HG02884 (cell line): Measurements from ENCODE around the gene NR2F1.

Source experiments
- ATAC-seq: cut with Tn5 transposase; IDR thresholded peaks from one replicate; pipeline ENCODE4 v1.9.1; 2021; ENCODE audit warnings: mild to moderate bottlenecking, moderate library complexity; ENCODE audit not compliant: unreplicated experiment

NR2F1 gene

DNA sequence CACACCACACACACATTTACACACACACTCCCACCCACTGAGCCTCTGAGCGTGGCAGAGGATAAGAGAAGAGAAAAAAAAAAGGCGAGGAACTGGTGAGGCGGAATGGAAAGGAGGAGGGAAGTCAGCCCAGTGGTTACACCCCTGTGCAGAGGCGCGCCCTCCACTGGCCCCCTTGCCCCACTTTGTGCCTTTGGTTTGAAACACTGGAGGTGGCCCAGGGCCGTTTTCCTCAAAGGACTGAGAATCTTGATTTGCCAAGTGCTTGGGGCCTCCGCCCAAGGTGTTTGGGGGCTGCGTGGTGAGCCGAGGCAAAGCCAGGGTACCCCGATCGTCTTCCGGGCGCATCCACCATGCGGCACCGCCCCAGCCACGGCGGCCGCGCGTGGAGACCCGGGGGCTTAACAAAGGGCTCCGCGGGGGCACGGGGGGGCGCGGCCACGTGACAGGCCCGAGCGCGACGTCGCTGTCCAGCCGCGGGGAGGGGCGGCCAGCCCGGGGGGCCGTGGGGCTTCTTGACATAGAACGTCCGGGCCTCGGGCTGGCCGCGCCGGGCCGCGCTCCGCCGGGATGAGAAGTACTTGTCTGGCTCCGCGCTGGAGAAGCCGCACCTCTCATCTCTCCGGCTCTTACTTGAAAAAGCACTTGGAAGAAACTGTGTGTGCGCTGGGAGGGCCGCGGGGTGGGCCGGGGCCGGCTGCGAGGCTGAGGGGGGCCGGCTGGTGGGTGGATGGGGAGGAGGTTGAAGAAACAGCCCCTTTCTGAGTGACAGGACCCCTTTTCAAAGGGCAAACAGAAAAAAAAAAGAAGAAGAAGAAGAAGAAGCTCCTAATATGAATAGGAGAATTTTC lies 21.0 kb downstream of the NR2F1 start:
- no peak for ATAC-seq

DNA sequence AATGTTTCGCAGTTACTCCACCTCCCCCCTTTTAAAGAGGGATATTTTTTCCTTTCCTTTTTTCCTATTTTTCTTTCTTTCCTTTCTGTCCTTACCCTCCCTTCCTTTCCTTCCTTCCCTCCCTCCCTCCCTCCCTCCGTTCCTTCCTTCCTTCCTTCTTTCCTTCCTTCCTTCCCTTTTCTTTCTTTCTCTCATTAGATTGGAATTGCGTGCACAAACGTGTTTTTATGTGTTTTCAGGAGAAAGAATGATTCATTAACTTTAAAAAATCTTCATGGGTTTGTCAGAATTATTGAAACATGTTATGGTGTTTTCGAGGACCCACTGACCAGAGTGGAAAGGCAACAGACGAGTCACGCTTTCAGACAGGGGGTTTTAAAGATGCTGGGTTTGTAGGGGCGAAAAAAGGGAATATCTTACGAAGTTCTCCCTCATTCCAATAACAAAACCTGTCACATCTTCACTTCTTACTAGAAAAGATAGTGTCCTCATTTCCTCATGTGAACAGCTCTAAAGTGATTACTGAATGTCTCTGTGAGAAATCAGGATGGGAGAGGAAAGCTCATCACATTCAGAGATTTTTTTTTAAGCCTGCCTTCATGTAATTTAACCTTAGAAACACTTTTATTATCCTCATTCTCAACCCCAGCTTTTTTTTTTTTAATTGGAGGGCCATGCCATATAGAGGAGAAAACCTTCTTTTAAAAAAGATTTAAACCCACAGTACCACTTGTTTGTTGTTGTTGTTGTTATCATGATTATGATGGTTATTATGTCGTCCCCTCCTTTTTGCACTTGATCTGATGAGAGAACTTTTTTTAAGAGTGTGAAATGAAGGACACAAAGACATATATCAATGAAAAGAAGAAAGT lies 21.9 kb downstream of the NR2F1 start:
- ATAC-seq: no peak

GRCh38 chr5:93606382-93606752 lies 23.3 kb downstream of the NR2F1 start:
- no peak for ATAC-seq

DNA sequence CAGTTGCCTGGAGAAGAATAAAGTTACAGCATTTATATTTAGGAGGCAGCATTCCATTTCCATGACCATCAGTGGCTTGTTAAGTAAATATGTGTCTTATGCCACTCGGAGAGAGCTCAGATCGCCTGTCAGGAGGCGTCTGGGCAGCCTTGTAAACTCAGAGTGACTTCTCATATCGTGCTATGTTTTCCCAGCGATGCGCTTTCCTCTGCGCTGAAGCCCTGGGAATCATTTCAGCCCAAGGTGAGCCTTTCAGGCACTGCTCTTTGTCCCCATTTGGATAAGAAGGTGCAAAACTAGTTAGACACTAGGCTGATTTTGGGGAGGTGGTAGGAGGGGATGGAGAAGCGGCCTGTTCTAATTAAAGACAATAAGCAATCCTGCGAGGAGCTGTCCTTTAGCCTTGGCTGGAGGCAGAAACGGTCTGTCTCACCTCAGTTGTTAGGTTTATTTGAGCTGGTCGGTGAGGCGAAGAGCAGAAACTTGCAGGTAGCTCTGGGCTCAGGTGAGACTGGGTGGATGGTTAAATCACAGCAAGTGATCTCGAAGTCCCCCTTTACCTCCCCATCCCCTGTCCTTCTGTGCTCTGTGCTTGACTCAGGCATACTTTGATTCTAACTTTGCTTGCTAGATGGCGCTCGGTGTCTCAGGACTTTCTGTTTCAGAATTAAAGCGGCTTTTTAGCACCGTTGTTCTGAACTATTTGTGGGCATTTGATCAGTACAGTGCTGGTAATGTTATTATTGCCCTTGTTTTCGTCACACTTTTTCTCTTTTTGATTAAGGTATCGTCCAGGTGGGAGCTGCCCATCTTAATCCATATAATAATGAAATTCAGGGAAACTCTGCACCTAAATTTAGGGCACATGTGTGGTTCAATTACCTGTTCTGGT lies 24.6 kb downstream of the NR2F1 start:
- peak; percentile 82 for ATAC-seq

DNA sequence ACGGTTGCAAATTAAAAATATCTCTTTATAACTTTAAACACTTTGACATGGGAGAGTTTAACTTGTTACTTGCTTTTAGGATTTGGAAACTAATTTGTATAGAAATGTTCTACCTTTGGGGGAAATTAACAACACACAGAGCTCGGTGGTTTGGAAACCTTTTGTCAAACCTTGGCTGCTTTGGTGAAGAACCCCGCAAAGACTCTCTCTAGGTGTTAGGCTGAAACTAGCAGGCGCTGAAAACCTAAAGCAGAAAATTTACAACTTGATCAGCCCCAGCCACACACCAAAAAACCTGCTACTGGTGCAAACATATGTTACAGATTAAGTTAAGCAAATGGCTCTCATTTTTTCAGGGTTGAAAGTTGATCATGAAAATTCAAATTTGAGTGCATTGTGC lies 25.8 kb downstream of the NR2F1 start:
- no peak for ATAC-seq

GRCh38 chr5:93609762-93610161 lies 26.7 kb downstream of the NR2F1 start:
- ATAC-seq: no peak

DNA sequence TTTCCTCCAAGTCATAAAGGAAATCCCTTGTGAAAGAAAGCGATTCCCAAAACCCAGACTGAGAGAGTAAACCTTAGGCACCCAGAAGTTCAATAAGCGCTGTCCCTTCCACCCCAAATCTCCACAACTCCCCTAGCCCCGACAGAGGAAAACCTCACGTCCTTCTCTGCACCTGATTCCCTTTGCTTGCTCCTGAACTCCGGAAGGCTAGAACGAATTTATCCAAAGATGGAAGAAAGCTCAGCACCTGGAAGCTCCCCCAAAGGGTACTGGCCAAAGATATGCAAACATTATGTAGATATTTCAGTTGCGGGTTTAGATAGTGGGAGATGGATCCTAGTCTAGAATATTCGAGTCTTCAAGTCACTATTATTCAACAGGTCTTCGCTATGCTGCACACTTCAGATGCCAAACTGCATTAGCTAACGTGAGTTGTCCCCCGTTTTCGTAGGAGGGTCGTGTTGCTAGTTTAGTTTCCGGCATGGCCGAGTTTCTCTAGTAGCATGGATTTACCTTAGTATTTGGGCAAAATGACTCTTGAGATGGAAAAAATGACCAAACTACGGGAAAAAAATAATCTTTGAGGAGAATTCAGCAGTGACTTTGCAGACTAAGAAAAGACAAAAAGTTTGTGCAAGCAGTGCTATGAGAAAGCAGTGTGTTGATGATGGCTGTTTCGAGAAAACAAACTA lies 27.7 kb downstream of the NR2F1 start:
- no peak for ATAC-seq

- ATAC-seq: no peak
Observed at GRCh38 chr5:93611273-93611975, 28.4 kb downstream of the NR2F1 start.

DNA sequence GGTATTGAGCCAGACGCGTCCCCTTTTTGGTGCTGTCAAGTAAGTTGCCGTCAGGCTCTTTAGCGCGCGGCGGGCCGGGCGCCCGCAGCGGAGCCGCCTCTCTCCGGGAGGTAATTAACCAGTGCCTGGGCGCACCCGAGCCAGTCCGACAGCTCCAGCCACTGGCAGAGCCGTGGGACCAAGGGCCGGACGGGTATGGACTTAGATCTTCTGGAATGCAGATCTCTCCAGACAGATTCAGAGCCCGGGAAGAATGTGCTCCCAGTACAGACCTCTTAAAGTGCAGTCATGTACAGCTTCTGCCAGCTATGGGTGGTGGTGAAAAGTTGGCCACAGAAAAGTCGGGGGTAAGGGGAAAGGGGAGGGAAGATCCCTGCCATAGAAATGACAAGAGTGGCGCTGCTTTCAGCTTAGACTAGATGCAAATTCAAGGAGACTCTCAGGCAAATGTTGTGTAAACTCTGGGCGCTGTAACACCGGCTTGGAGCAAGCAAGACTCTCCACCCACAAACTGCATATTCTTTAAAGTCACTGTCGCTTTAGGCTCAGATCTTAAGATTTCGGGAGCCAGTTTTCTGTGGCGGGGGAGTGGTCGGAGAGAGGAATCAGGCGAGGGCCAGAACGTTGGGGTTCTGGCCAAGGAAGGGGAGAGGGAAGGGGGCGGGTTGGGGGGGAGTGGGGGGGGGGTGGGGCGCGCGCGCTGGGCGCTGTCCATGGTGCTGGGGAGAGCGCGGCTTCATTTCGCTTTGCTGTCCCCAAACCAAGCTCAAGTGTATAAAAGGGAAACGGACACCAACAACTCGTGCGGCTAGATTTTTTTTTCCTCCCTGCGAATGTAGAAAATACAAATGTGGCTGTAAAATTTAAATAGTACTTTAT lies 29.2 kb downstream of the NR2F1 start:
- ATAC-seq: no peak

GRCh38 chr5:93612855-93613243 lies 29.8 kb downstream of the NR2F1 start:
- no peak for ATAC-seq

DNA sequence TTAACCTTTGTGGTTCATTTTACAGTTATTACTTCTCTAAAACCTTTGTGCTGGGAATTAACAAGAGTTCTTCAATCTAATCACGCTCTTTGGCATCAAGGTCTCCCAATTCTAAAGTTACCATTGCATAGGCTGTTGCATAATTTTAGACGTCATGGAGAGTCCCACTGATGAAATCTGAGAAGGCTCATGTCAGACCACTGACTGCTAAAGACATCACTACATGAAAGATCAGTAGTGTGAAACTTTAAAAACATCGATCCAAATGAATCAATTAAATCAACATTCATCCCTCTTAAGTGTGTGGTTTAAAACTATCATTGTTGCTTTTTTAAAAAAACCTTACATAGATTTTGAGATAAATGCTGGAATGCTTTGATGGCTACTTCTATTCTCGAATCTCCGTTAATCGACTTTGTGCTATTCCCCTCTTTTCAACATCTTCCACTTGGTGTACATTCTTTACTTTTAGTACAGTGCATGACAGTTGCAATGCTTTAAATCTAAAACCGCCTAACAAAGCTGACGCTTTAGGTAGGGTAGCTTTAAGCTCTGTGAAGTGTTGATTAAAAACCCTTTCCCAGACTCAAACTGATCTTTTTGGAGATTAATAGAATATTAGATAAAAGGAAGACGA lies 33.6 kb downstream of the NR2F1 start:
- ATAC-seq: no peak

DNA sequence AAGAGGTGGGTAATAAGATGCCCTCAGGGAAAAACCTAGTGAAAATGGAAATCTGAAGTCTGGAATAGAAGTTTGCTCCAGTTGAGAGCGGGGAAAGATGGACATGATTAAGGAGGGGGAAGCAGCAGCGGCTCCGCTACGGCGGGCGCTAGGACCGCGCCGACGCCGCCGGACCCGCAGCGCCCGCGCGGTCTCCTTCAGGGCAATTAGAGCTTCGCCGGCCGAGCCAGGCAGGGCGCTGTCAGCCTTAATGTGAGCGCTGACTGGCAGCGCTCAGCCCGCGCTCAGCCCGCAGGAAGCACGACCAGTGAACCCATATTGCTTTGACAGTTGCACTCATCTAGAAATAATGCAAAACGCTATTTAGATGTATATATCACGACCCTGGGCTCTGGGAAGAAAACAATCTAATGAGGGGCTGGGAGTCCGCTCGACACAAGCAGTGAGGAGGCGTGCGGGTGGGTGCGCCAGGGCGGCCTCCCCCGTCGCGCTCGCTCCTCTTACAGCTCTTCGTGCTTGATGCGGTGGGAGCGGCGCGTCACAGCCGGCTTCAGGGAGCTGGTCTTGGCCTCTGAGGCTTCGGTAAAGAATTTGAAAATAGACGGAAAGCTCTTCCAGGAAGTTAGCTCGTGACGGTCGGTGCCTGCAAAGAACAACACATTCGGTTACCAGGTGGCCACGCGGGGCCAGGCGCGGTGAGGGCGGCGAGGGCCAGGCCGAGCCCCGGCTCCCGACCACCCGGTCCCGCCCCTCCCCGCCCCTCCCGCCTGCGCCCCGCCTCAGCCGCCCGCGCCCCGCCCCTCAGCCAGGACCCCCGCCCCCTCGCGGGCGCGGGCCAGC lies 37.7 kb downstream of the NR2F1 start:
- peak; percentile 94 for ATAC-seq

DNA sequence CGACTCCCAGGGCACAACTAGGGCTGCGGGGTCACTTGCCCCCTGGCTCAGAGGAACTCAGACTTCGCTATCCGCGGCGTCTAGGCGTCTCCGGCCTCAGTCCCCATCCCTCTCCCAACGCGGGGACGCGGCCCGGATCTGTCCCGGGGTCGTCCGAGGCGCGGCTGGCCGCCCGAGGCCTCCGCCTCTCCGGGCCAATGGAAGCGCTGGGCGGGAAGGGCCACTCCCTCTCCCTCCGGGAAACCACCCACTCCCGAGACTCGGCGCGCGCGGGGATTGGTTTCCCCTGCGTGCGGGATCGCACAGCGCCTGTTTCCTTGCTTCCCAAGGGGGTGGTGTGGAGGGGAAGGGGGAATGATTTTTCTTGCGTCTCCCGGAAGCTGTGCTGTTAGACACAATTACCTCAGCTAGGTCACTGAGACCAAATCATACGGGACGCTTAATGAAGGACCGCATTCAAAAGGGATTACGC lies 38.3 kb downstream of the NR2F1 start:
- ATAC-seq: no peak

GRCh38 chr5:93622240-93622885 lies 39.3 kb downstream of the NR2F1 start:
- no peak for ATAC-seq

- no peak for ATAC-seq
Observed at GRCh38 chr5:93623153-93623552, 40.1 kb downstream of the NR2F1 start.

DNA sequence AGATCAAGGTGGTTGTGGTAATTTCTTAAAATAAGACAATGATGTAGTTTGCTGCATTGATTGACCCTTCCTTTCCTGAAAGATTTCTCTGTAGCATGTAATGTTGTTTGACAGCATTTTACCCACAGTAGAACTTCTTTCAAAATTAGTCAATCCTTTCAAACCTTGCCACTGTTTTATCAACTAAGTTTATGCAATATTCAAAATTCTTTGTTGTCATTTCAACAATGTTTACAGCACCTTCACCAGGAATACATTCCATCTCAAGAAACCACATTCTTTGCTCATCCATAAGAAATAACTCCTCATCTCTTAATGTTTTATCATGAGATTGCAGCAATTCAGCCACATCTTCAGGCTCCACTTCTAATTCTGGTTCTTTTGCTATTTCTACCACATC lies 43.8 kb downstream of the NR2F1 start:
- no peak for ATAC-seq

DNA sequence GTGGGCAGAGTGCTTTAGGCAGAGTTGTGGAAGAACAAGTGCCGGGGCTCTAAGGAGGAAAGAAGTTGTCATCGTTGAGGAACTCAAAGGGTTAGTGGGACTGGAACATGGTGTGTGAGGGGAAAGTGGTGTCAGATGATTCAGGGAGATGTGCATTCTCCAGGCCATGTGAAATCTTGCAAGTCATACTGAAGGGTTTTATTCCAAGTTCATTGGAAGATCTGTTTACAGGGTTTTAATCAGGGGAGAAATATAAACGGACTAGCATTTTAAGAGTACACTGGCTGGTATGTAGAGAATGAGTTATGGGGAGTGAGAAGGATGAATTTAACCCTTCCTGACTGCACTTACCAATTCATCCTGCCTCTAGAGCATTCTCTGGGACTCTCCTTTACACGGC lies 49.3 kb downstream of the NR2F1 start:
- ATAC-seq: no peak
